Measurements from ENCODE around the gene DHX29.

GRCh38 chr5:55304584-55304983 lies 2.9 kb downstream of the DHX29 start:
- TF ChIP-seq EZH2phosphoT487 (IDR thresholded peaks at IDR 0.05; ENCODE audit: low read depth, severe bottlenecking, unreplicated experiment) (no peak), CTCF (IDR thresholded peaks at IDR 0.05; ENCODE audit: poor library complexity) (no peak), EZH2 (IDR thresholded peaks at IDR 0.05; ENCODE audit: borderline replicate concordance) (no peak)

Data from hepatocyte (in vitro differentiated cells).